Activated naive CD4-positive, alpha-beta T cell treated with anti-CD3 and anti-CD28 coated beads, Interleukin-2, amount 50 U/mL, for 24 hours (primary cell): ENCODE data around the gene BSDC1.
"Not testable (repeated sequence)": the region's sequence is repeated elsewhere in the genome, so short reads cannot be mapped to it uniquely, and the experiment has no call there.

Source experiments
- H3K27ac Mint-ChIP-seq: one replicate; pipeline ENCODE4 v1.8.0; 2021; ENCODE audit warnings: mild to moderate bottlenecking, mixed read lengths
- H3K27me3 Mint-ChIP-seq: one replicate; pipeline ENCODE4 v1.8.0; 2021; ENCODE audit warnings: mixed read lengths
- H3K36me3 Mint-ChIP-seq: one replicate; pipeline ENCODE4 v1.8.0; 2021; ENCODE audit warnings: mixed read lengths
- H3K4me1 Mint-ChIP-seq: one replicate; pipeline ENCODE4 v1.8.0; 2021; ENCODE audit warnings: mixed read lengths
- H3K4me3 Mint-ChIP-seq: one replicate; pipeline ENCODE4 v1.8.0; 2021; ENCODE audit warnings: mild to moderate bottlenecking, mixed read lengths
- H3K9me3 Mint-ChIP-seq: one replicate; pipeline ENCODE4 v1.8.0; 2021; ENCODE audit warnings: mixed read lengths

BSDC1 gene, protein sequence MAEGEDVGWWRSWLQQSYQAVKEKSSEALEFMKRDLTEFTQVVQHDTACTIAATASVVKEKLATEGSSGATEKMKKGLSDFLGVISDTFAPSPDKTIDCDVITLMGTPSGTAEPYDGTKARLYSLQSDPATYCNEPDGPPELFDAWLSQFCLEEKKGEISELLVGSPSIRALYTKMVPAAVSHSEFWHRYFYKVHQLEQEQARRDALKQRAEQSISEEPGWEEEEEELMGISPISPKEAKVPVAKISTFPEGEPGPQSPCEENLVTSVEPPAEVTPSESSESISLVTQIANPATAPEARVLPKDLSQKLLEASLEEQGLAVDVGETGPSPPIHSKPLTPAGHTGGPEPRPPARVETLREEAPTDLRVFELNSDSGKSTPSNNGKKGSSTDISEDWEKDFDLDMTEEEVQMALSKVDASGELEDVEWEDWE

DNA sequence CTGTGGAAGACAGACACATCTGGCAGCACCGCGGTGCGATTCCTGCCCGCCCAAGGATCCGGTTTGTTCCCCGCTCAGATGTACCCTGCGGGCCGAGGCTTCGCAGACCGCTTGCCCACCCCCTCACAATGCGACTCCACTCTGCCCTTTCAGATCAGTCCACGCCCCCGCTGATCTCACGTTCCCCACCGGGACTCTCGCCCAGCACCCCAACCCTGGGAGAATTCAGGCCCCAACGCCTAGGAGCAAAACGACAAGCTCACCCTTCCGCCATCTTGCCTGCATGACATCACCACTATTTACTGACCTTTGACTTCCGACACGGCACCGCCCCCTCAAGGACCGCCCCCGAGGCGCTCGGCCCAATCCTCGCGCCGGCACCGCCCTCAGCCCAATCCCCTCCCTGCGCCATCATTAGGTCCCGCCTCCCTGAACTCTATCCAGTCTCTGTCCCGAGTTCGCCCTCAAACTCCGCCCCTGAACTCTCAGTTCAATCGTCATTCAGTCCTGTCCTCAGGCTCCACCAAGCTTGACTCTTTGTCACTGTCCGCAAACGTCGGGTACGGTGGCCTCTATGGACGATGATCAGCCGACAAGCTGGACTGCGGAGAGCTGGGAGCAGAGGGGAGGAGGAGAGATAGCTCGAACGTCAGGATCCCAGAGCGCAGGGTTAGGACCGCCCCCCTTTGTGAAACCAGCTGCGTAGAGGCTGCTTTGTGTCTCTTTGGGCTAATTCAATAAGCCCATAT is at the start of gene BSDC1:
BSDC1 (minus strand) TSS at position 301 of the 749 bp plus-strand sequence; CDS start at position 274, 27 bp downstream.
- Mint-ChIP-seq H3K27ac (peak within 1 kb of the TSS; percentile 100), H3K9me3 (no peaks in the 10 kb centered on the region), H3K36me3 (peaks cover 3% of the 10 kb centered on the region), H3K4me1 (peaks cover 32% of the 10 kb centered on the region), H3K27me3 (no peaks in the 10 kb centered on the region), H3K4me3 (peak within 1 kb of the TSS; percentile 97)

DNA sequence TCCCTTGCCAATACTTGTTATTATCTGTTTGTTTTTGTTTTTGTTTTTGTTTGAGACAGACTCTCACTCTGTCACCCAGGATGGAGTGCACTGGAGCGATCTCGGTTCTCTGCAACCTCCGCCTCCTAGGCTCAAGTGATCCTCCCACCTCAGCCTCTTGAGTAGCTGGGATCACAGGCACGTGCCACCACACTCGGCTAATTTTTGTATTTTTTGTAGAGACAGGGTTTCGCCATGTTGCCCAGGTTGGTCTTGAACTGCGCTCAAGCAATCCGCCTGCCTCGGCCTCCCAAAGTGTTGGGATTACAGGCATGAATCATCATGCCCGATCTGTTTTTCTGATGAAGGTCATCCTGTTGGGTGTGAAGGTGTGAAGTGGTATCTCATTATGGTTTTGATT is 47.2 kb upstream of the BSDC1 start:
- H3K36me3 Mint-ChIP-seq, H3K4me1 Mint-ChIP-seq, H3K27ac Mint-ChIP-seq, H3K4me3 Mint-ChIP-seq, H3K9me3 Mint-ChIP-seq: not testable (repeated sequence)
- peaks cover 19% of the 10 kb centered on the region for H3K27me3 Mint-ChIP-seq

DNA sequence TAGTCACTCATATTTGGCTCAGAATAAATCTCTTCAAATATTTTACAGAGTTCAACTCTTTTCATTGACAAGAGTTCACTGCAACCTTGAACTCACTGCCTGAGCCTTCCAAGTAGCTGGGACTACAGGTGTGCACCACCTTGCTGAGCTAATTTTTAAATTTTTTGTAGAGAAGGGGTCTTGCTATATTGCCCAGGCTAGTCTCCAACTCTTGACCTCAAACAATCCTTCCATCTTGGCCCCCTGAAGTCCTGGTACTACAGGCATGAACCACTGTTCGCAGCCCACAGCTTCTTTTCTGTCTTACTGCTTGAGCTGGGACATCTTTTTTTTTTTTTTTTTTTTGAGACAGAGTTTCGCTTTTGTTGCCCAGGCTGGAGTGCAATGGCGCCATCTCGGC is 44.5 kb upstream of the BSDC1 start:
- not testable (repeated sequence) for H3K27ac Mint-ChIP-seq, H3K4me3 Mint-ChIP-seq, H3K4me1 Mint-ChIP-seq, H3K9me3 Mint-ChIP-seq, H3K36me3 Mint-ChIP-seq
- peaks cover 15% of the 10 kb centered on the region for H3K27me3 Mint-ChIP-seq

DNA sequence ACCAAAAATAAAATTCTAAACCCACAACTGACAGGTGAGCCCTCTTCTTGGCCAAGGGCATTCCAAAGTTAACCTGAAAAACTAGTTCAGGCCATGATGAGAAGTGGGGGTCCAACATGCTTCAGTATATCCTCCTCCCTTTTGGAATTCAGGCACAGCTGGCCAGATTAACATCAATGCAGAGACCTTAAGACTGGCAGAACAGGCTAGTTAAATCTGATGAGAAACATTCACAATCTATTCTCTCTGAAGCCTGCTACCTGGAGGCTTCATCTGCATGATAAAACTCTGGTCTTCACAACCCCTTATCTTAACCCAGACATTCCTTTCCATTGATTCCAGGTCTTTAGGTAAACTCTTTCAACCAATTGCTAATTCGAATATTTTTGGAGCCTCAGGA is 43.9 kb upstream of the BSDC1 start:
- Mint-ChIP-seq H3K27me3 (peaks cover 14% of the 10 kb centered on the region), H3K4me1 (no peaks in the 10 kb centered on the region), H3K9me3 (peaks cover 5% of the 10 kb centered on the region), H3K4me3 (no peak overlapping the region), H3K36me3 (peaks cover 2% of the 10 kb centered on the region), H3K27ac (no peak overlapping the region)

DNA sequence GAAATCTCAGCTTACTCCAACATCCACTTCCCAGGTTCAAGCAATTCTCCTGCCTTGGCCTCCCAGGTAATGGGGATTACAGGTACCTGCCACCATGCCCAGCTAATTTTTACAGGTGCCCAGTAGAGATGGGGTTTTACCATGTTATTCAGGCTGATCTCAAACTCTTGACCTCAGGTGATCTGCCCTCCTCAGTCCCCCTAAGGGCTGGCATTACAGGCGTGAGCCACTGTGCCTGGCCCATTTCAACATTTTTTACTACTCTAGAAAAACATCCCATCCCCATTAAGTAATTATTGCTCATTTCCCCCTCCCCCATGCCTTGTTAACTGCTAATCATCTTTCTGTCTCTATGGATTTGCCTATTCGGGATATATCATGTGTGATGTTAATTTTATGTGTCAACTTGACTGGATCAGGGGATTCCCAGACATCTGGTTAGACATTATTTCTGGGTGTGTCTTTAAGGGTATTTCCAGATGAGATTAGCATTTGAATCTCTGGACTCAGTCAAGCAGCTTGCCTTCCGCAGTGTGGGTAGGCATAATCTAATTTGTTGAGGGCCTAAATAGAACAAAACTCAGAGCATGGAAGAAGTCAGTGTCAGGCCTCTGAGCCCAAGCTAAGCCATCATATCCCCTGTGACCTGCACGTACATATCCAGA is 37.6 kb upstream of the BSDC1 start:
- H3K36me3 Mint-ChIP-seq: no peaks in the 10 kb centered on the region
- no peak overlapping the region for H3K27ac Mint-ChIP-seq
- H3K4me1 Mint-ChIP-seq: no peaks in the 10 kb centered on the region
- H3K4me3 Mint-ChIP-seq: no peak overlapping the region
- H3K27me3 Mint-ChIP-seq: peaks cover 26% of the 10 kb centered on the region
- H3K9me3 Mint-ChIP-seq: no peaks in the 10 kb centered on the region

DNA sequence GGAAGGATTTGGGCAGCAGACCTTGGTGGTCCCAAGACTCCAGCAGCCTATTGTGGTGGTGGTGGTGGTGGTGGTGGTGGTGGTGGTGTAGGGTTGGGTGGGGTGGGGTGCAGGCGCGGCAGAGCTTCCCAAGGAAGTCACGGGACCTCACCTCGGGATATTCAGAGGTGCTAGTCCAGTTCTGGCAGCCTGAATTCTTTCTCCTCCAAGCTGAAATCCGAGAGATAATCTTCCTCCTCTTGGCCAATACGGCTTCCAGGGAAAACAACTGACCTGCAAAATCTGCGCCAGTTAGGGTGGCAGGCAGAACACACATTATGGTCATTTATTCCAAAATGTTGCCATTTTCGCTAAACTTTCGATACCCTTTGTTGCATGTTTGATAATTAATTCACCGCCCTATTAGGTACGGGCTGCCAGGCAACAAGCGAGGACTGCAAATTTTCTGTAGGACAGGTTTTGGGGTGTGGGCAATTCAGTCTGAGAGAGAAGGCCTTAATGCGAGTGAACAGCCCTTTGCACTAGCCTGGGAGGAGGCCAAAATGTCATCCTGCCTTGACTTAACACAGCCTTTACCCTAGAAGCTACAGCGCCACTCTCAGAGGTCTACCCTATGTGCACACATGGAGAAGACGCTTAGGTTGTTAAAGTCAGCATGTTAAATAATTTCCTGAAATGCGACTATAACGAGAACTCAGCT is 33.2 kb upstream of the BSDC1 start:
- no peaks in the 10 kb centered on the region for H3K4me1 Mint-ChIP-seq
- peaks cover 29% of the 10 kb centered on the region for H3K27me3 Mint-ChIP-seq
- H3K9me3 Mint-ChIP-seq: no peaks in the 10 kb centered on the region
- H3K27ac Mint-ChIP-seq: no peak overlapping the region
- no peaks in the 10 kb centered on the region for H3K36me3 Mint-ChIP-seq
- H3K4me3 Mint-ChIP-seq: no peak overlapping the region

DNA sequence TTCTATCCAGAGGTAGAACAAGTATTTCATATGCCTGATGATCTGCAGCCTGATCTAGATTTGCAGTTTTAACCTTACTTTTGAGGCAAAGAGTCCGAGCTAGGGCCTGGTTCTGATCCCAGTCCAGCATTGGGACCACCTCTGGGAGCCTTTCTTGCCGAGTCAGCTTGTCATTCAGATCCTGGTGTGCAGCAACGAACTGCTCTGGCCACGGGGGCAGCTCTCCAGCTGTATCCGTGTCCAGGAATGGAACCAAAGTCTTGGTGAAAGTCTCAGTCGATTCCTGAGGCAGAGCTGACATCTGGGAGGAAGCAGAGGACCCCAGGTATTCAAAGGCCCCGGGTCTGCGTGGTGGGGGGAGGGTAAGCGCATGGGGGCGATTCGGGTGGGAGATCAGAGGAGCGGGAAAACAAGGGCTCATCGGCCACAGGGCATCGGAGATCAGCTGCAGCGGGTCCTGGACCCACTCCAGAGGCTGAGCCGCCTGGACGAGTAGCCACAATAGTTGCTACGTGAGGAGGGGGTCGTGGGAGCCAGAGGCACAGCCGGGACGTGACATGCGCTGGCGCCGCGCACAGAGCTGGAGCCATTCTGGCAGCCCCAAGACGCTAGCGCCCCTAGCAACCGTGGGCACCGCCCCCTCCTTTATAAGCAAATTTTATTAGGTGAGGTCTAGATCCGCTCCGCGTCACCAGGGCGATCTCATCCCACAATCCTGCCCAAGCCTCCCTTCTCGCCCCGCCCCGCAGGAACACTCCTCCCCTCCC is 32.4 kb upstream of the BSDC1 start:
- no peak overlapping the region for H3K27ac Mint-ChIP-seq
- H3K36me3 Mint-ChIP-seq: no peaks in the 10 kb centered on the region
- H3K4me3 Mint-ChIP-seq: no peak overlapping the region
- no peaks in the 10 kb centered on the region for H3K9me3 Mint-ChIP-seq
- H3K27me3 Mint-ChIP-seq: peaks cover 28% of the 10 kb centered on the region
- H3K4me1 Mint-ChIP-seq: no peaks in the 10 kb centered on the region

DNA sequence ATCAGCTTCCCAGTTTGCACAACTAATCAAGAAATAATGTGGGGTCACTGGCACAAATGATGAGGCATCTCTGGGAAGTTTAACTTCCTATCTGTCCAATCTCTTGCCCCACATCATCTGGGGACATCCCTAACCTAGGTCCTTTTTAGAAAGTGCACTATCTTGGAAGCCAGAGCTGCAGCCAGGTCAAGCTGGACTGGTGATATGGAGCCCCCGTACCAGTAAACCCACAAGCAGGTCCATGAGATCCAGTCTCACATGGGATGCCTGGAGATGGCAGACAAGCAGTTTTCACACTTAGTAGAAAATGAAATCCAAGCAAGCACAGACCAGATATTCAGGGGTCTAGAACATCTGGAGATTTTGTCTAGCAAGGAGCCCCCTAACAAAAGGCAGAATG is 27.5 kb upstream of the BSDC1 start:
- H3K27me3 Mint-ChIP-seq: peaks cover 7% of the 10 kb centered on the region
- H3K4me1 Mint-ChIP-seq: no peaks in the 10 kb centered on the region
- no peak overlapping the region for H3K27ac Mint-ChIP-seq
- H3K4me3 Mint-ChIP-seq: no peak overlapping the region
- no peaks in the 10 kb centered on the region for H3K9me3 Mint-ChIP-seq
- no peaks in the 10 kb centered on the region for H3K36me3 Mint-ChIP-seq

DNA sequence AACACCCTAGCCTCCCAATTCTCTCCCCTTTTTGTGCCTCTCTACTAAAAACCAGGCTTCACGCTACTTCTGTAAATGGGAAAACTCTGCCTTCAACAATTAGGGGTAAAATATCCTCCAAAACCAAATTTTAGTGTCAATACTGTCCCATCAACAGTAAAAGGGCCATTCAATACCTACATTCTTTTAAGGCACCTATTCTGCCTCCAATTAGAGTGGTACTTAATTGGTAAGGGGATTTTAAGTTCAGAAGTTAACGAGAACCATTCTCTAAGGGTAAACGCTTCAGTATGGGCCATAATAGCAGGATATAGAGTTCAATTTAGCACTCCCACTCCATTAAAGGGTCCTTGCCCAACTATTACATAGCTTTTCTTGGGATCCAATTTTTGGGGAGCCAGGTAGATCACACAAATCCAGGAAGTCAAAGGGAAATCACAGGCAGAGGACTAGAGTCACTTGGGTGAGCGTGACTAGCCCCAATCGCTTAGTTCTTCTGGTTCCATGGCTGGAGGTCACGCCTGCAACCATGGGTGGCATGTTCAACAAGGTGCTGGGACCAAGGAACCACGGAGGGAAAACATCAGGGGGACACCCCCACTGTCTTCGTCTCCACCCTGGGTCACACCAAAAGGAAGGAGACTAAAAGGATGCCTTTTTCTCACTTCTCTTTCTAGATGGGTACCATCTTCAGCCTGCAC is 20.1 kb upstream of the BSDC1 start:
- peaks cover 3% of the 10 kb centered on the region for H3K4me1 Mint-ChIP-seq
- H3K4me3 Mint-ChIP-seq: no peak overlapping the region
- peaks cover 3% of the 10 kb centered on the region for H3K27me3 Mint-ChIP-seq
- H3K36me3 Mint-ChIP-seq: no peaks in the 10 kb centered on the region
- no peak overlapping the region for H3K27ac Mint-ChIP-seq
- H3K9me3 Mint-ChIP-seq: no peaks in the 10 kb centered on the region

DNA sequence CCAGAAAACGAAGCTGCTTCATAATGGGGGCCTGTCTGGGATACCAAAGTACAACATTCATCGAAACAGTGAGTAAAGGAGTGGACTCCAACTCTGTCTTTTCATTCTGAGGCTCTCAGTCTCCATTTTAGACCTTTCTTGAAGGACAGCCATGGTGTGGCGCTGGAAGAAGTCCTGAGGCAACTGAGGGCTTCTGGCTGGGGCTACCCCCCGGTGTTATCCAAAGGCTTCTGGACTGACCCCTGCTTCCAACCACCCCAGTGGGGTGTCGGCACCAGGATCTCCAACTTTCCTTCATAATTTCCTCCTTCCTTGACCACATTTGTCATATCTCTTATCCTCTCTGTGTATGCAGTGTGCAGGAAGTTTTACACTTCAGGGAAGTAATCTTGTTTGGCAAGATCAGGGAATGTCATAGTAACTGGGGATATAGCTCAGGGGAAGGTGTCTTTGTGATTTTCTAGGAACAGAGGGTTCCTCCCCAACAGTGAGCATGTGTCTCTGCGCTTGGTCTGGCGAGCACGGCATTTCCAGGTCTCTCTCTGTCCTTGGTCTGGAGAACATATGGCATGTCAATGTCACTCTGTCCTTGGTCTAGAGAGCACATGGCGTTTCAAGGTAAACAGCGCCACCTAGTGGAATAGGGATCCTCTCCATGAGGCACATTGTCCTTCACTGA is 19.4 kb upstream of the BSDC1 start:
- H3K9me3 Mint-ChIP-seq: no peaks in the 10 kb centered on the region
- peak overlapping the region; percentile 19 for H3K4me3 Mint-ChIP-seq
- H3K36me3 Mint-ChIP-seq: no peaks in the 10 kb centered on the region
- H3K27ac Mint-ChIP-seq: peak overlapping the region; percentile 48
- peaks cover 3% of the 10 kb centered on the region for H3K27me3 Mint-ChIP-seq
- H3K4me1 Mint-ChIP-seq: peaks cover 3% of the 10 kb centered on the region

DNA sequence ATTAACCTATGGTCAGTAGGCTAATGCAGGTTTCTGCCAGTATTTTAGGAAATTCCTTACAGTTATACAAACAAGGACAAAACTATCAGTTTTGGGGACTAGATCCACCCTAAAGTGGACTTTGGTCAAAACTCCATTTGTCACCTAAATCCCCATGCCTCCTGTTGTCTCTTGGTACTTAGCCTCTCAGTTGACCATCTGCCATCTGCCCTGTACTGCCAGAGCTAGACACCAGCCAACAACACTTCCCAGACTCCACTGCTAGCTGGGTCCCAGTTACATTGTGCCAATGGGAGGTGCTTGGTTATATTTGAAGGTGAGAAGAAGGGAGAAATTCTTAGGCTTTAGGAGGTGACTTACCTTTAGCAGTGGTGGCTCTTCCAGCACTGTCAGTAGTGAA is 17.0 kb upstream of the BSDC1 start:
- H3K27ac Mint-ChIP-seq: no peak overlapping the region
- no peaks in the 10 kb centered on the region for H3K9me3 Mint-ChIP-seq
- H3K36me3 Mint-ChIP-seq: no peaks in the 10 kb centered on the region
- H3K27me3 Mint-ChIP-seq: peaks cover 3% of the 10 kb centered on the region
- peaks cover 3% of the 10 kb centered on the region for H3K4me1 Mint-ChIP-seq
- H3K4me3 Mint-ChIP-seq: no peak overlapping the region

DNA sequence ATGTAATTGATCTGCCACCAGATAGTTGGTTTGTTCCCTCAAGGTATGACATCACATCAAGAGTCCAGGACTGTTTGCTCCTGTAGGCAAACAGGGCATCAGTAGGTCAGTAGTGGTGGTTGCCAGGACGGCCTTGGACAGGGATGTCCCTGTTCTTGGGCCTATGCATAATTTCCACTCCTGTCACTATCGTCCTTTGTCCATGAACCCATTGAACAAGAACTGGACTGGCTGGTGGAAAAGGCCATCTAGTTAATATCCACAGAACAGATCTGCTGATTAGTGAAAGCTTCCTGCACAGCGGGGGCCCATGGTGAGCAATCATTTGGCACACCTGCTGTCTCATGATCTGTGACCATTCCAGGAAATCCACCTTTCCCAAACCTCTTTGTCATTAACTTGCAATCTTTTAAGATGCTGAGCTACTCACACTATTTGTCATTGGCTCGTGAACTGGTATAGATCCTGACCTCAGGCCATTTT is 12.4 kb upstream of the BSDC1 start:
- H3K27me3 Mint-ChIP-seq: no peaks in the 10 kb centered on the region
- H3K4me3 Mint-ChIP-seq: no peak overlapping the region
- no peak overlapping the region for H3K27ac Mint-ChIP-seq
- no peaks in the 10 kb centered on the region for H3K9me3 Mint-ChIP-seq
- H3K36me3 Mint-ChIP-seq: no peaks in the 10 kb centered on the region
- no peaks in the 10 kb centered on the region for H3K4me1 Mint-ChIP-seq

DNA sequence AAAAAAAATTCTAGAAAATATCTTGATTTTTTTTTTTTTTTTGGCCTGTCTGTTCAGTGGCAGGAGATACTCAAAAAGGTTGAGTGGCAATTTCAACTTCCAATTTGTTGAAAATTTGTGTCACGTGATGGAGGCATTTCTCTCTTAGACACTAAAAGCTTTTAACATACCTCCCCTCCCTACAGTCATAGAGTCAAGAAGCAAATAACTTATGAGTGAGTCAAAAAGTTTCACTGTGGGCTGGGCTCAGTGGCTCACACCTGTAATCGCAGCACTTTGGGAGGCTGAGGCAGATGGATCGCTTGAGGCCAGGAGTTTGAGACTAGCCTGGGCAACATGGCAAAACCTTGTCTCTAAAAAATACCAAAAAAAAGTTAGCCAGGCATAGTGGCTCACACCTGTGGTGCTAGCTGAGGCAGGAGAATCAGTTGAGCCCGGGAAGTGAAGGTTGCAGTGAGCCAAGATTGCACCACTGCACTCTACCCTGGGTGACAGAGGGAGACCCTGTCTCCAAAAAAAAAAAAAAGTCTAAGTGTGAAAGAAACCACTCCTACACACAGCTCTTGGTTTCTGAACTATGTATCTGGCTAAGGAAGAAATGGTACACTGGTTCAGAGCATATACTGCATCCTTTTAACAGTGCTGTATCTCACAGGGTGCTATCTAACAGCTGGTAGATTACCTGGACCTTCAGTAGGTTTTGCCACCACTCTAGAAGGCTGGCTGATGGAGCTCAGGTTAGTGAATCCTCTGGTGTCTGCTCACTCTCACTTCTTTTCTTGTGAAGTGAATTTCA is 11.6 kb upstream of the BSDC1 start:
- Mint-ChIP-seq H3K27me3 (no peaks in the 10 kb centered on the region), H3K27ac (no peak overlapping the region), H3K9me3 (no peaks in the 10 kb centered on the region), H3K4me1 (peaks cover 2% of the 10 kb centered on the region), H3K4me3 (no peak overlapping the region), H3K36me3 (no peaks in the 10 kb centered on the region)
